ENCODE results near the gene PICK1.
"Not testable (repeated sequence)": the region's sequence is repeated elsewhere in the genome, so short reads cannot be mapped to it uniquely, and the experiment has no call there.

PICK1 gene

DNA sequence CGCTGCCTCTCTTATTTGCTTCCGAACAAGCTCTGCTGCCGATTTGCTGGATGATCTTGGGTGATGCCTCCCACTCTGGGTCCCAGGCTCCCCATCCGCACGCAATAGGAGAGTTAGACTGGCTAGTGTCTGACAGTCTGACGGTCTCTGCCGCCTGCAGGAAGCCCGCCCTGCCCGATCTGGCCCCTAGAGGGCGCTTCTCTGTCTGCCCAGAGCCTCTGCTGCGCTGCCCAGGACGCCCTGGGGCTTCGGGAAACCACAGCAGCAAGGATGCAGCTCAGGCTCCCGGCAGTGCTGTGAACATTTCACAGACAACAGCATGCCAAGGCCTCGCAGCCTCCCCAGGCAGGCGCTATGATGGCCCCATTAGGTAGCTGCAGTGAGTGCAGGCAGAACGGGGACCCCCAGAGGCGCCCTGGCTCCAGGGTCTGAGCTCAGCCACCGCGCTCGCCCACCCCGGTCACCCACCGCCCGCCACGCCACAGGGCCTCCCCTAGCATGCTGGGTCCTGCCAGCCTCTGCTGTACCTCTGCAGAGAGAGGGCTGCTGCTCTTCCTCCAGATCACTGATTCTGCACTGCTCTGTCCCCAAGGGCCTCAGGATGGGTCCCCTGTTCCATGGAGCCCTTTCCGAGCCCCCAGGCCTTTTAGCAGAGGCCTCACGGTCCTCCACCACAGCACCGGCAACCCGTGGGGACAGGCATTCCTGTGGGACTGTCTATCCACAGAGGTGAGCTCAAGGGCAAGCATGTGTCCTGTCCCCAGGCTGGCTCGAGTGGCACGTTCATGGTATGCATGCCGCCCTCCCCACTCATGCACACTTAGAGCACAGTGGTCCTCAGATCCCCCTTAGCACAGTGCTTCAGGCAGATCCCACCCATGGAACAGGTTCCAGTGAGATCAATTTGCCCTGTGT is 57.5 kb downstream of the PICK1 start:
- DNase-seq (ENCODE audit: low read depth in 2 of 2, low spot score in 1 of 2): peak; percentile 42 to 43

GRCh38 chr22:38115423-38116205 is 58.4 kb downstream of the PICK1 start:
- no peak for DNase-seq (ENCODE audit: low read depth in 2 of 2, low spot score in 1 of 2)

DNA sequence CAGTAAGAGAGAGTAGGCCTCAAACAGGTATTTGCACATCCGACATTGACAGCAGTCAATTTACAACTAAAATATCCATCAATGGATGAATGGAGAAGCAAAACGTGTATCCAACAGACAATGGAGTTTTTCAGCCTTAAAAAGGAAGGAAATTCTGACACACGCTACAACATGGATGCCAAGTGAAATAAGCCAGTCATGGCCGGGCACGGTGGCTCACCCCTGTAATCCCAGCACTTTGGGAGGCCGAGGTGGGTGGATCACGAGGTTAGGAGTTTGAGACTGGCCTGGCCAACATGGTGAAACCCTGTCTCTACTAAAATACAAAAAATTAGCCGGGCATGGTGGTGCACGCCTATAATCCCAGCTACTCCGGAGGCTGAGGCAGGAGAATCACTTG is 60.4 kb downstream of the PICK1 start:
- DNase-seq (ENCODE audit: low read depth in 2 of 2, low spot score in 1 of 2): not testable (repeated sequence)

DNA sequence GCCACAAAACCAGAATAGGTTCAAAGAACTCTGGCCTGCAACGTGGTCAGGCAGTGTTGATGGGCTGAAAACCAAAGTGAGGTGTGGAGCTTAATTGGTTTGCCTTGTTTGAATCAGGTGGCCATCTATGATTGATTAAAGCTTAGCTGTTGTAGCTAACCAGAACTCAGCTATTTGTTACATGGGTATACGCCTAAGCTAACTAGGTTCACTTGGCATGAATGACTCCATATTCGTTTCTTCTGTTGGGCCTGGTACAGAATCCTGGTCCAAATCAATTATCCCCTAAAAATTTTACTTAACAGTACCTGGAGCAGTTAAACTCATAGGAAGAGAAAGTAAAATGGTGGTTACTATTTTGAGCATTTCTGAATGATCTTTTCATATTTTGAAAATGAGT is 61.0 kb downstream of the PICK1 start:
- no peak for DNase-seq (ENCODE audit: low read depth in 2 of 2, low spot score in 1 of 2)

- DNase-seq (ENCODE audit: low read depth in 2 of 2, low spot score in 1 of 2): not testable (repeated sequence)
Observed at GRCh38 chr22:38118747-38119146, 61.5 kb downstream of the PICK1 start.

DNA sequence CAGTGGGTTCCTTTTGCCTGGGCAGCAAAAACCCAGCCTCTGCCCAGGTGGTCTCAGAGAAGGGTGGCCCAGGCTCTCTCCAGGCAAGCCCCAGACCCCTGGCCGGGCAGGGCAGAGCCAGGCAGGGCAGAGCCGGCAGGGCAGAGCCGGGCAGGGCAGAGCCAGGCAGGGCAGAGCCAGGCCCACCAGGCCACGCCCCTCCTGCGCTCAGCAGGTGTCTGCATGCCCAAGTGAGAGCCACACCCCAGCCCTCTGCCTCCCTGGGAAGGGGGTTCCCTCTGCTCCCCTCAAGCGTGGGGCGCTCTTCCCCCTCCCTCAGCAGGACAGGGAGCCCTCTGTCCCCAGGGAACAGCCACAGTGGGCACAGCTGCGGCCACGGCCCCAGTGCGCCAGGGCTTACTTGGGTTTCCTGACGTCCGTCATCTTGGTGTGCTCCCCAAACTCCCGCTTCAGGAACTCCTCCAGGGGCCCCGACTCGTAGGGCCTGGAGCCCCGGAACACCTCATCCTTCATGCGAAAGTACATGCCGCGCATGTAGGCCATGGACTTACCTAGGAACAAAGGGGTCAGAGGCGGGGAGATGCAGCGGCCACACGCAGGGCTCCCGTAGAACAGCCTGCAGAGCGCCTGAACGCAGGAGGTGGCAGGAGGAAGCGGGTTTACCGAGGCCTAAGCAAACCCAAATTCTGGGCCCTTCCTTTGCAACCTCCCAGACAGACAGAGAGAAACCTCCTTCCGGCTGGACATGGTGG is 63.3 kb downstream of the PICK1 start:
- no peak for DNase-seq (ENCODE audit: low read depth in 2 of 2, low spot score in 1 of 2)

DNA sequence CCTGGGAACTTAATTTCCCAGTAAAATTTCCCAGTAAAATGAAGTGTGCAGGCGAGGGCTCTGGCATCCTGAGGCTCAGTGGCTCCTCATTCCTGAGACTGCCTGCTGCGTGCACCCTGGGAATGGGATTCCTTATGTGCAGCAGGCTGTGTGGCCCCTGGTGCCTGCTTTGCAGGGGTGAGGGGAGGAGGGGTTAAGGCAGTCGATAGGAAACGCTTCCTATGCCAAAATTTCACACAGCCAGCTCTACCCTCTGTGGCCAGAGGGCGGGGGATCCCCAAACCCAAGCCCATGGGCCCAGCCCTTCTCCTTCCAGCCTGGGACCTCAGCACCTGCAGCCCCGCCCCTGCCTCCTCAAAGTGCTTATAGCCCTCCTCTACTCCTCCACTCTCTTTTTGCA is 65.4 kb downstream of the PICK1 start:
- no peak for DNase-seq (ENCODE audit: low read depth in 2 of 2, low spot score in 1 of 2)

- no peak for DNase-seq (ENCODE audit: low read depth in 2 of 2, low spot score in 1 of 2)
Observed at GRCh38 chr22:38124236-38124974, 67.2 kb downstream of the PICK1 start.

DNA sequence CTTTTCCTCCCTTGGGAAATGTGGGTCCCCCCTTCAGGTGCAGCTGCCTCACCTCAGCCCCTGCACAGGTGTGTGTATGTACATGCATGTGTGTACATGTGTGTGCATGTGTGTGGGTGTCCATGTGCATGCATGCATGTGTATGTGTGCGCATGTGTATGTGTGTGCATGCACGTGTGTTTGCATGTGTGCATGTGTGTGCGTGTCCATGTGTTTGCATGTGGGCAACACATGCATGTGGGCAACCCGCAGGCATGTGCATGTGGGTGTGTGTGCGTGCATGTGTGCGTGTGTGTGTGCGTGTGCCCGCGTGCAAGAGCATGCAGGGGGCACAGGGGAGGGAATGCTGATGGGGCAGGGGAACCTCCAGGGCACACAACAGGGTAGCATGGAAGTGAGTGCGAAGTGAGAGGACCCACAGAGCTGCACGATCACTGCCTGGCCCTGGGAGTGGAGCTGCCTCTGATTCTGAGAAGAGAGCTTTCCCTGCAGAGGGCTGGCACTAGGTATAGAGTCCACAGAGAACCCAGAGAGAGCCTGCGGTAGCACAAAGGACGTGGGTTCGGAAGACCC is 67.9 kb downstream of the PICK1 start:
- no peak for DNase-seq (ENCODE audit: low read depth in 2 of 2, low spot score in 1 of 2)

All from stimulated activated CD8-positive, alpha-beta memory T cell treated with anti-CD3 and anti-CD28 coated beads, Interleukin-4, amount 100 ng/mL, for 4 hours (primary cell).